AG04449 (cell line): Measurements from ENCODE around the gene TOM1L2.

ENCODE experiments used
- CTCF ChIA-PET: fragments of 350-600 bp; formaldehyde crosslinking; extraction: SDS; loops from one replicate; lab custom pipeline; 2021; ENCODE audit warnings: antibody characterized with exemption; lab: Yijun Ruan, JAX
- POLR2A ChIA-PET: fragments of 400-600, 350-600 bp; formaldehyde crosslinking; extraction: SDS; loops from one replicate; lab custom pipeline; 2020; ENCODE audit warnings: antibody characterized with exemption, inconsistent platforms; lab: Yijun Ruan, JAX
- DNase-seq: peaks from one replicate; pipeline ENCODE4 v3.0.0-alpha.2; 2010; ENCODE audit warnings: low read depth, low spot score
- H3K4me3 ChIP-seq: 2 replicates; pipeline ENCODE4 v1.5.1; 2011; ENCODE audit warnings: low read depth, mild to moderate bottlenecking, control low read depth, low read length
- CTCF ChIP-seq: IDR thresholded peaks from one replicate; pipeline ENCODE4 v1.5.1; 2011; ENCODE audit warnings: mild to moderate bottlenecking, moderate library complexity, low read length, control low read depth, inconsistent platforms; ENCODE audit not compliant: insufficient read depth; ENCODE audit errors: missing control alignments

The TOM1L2 gene

DNA sequence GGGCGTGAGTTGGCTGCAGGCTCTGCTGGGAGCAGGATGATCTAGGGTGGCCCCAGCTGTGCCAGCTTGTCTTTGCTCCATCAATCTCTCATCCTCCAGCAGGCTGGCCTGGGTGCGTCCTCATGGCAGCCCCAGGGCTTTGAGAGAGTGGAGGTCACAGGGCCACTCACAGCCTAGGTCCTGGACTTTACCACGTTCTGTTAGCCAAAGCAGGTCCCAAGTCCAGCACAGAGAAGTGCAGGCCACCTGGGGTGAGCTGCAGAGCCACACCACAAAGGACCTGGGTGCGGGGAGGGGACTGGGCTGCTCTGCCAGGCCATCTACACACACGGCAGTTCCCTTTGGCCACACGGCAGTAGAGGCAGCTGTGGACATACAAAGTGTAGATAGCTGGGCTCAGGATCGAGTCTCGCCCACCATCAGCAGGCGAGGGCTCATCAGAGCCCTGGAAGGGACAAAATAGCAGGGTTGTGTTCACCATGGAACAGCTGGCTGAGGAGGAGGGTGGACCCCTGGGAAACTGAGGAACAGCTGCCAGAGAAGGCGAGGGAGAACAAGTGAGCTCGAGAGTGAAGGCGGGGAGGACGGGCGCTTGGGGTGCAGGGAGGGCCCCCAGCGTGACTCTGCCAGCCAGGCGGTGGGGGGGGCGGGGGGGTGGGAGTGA lies 165.5 kb downstream of the TOM1L2 start:
- CTCF ChIA-PET, result interaction anchor here (1.5 kb wide), 2 partner anchors 8 to 227 kb away, joined by 3 to 5 read pairs; no protein-coding TSS in a partner anchor
- TF ChIP-seq CTCF, result no peak
- POLR2A ChIA-PET, result no interaction called here
- no peak for DNase-seq
- H3K4me3 ChIP-seq, result no peak overlapping the region

DNA sequence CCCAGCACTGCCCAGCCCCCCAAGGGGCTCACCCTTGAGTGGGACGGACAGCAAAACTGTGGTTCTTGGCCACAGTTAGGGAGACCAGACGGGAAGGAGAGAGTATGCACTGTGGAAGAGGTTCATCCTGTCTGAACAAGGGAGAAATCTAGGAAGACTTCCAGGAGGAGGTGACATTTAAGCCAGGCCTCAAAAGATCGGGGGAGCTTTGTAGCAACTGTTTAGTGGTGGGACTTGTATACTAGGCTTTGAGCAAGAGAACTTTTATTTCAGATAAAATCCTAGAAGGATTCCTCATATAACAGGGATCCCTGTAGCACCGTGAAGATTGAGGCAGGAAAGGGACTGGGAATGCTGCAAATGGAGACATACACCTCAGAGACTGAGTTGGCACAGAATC lies 166.2 kb downstream of the TOM1L2 start:
- ChIA-PET CTCF (interaction anchor here (1.4 to 1.6 kb wide), 3 partner anchors 9 to 228 kb away, joined by 3 to 5 read pairs (median 3); no protein-coding TSS in a partner anchor), POLR2A (no interaction called here)
- TF ChIP-seq CTCF, result no peak
- no peak for DNase-seq
- no peak overlapping the region for H3K4me3 ChIP-seq

- ChIA-PET POLR2A (no interaction called here), CTCF (interaction anchor here (1.2 to 1.6 kb wide), 4 partner anchors 8 to 228 kb away, joined by 3 to 6 read pairs (median 4); no protein-coding TSS in a partner anchor)
- no peak for TF ChIP-seq CTCF
- no peak for DNase-seq
- H3K4me3 ChIP-seq, result no peak overlapping the region
Observed at GRCh38 chr17:17805575-17805974, 166.6 kb downstream of the TOM1L2 start.

DNA sequence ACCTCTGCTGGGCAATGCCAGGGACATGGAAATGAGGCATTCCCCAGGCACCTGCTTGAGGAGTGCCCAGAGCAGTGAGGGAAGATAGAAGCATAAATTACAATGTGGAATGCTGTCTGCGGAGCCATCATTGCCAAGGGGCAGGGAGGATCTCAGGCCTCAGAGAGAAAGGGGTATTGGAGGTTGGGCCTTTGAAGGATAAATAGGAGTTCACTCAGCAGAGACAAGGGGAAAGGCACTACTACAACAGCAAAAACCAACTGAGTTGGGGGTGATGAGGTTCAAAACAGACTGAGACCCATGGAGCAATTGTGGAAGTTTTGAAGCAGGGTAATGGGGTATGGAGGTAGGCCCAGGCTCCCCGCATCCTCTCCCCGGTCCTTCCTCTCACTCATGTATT lies 168.2 kb downstream of the TOM1L2 start:
- CTCF ChIA-PET, result interaction anchor here (1.0 kb wide), 1 partner anchor 449 kb away, joined by 3 read pairs; no protein-coding TSS in a partner anchor
- H3K4me3 ChIP-seq, result no peak overlapping the region
- POLR2A ChIA-PET, result no interaction called here
- TF ChIP-seq CTCF, result no peak
- DNase-seq, result no peak

DNA sequence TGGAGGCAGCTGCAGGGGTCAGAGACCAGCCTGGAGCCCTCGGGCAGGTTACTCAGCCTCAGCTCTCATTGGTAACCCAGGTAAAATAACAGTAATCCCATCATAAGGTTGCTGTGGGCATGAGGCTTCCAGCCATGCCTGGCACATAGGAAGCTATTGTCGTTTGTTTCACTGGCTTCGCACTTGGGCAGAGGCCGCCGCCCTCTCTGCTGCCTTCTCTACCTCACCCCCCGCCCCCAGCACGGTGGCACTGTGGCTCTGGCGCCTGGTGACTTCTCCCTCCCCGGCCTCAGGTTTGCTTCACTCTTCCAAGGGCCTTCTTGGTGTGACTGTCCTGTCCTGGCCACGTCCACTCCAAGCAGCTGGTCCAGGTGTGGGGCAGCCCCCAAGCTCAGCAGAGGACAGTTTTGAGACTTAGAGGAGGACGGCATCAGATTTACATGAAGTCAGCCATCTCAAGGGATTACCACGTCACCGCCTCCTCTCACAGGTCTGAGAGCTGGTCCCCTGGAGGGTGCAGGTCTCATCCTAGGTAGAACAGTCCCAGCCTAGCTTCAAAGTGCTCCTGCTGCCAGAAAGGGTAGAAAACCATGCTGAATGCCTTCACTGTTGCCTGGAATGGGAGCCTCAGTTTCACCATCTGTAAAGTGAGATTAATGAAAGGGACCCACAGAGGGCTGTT lies 170.3 kb downstream of the TOM1L2 start:
- H3K4me3 ChIP-seq, result no peak overlapping the region
- ChIA-PET CTCF (interaction anchor here (1.1 to 2.4 kb wide), 5 partner anchors 10 to 122 kb away, joined by 3 to 16 read pairs (median 4); no protein-coding TSS in a partner anchor), POLR2A (no interaction called here)
- DNase-seq, result no peak
- TF ChIP-seq CTCF, result no peak

GRCh38 chr17:17800504-17801021 lies 171.6 kb downstream of the TOM1L2 start:
- DNase-seq, result no peak
- TF ChIP-seq CTCF, result no peak
- POLR2A ChIA-PET, result no interaction called here
- CTCF ChIA-PET, result interaction anchor here (1.4 to 2.4 kb wide), 3 partner anchors 8 to 120 kb away, joined by 3 to 16 read pairs (median 6); no protein-coding TSS in a partner anchor
- no peak overlapping the region for H3K4me3 ChIP-seq
